ENCODE data around the gene SLC22A2. TPM values are rescaled to one million over a fixed set of nuclear protein-coding genes. Genes with fewer than 3 reads are reported as not detected.
"Not testable (repeated sequence)": the region's sequence is repeated elsewhere in the genome, so short reads cannot be mapped to it uniquely, and the experiment has no call there.

Gene SLC22A2
- polyA plus RNA-seq (2012; ENCODE audit: missing spikeins), result not detected

DNA sequence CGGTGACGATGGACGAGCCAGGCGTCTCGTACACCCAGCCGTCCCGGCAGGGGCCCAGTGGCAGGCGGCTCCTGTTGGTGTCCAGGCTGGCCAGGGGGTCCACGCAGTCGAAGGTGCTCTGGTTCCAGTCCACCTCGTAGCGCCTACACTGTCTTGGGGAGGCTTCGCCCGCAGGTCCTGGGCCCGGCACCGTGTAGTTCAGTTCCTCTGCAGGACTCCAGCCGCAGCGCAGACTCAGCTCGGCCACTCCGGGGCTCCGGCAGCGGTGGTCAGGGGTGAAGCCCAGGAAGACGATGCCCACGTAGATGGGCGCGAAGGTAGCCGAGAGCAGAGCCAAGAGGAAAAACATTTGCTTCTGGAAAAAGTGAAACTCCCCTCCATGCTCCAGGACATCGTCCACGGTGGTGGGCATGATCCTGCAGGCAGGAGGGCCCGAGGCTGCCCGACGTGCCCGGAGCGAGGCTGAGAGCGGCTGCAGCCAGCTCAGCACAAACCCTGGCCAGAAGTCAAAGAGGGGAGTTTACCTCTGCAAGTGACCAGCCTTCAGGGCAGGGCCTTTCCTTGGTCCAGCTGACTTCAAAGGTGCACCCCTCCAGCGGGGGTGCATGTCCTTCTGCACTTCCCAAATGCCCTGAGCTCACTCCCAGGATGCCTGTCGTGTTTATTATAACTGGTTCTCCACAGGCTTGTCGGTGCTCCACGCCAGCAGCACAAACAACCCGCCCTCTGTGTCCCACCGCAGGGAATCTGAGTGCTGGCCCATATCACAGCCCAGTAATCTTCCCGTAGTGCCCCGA lies at the start of gene SLC22A2:
TSS of gene SLC22A2 (minus strand) at position 476 of the 797 bp plus-strand sequence. CDS start at position 412, 64 bp downstream.
- DNase-seq (ENCODE audit: insufficient read length), result no peak
- TF ChIP-seq POLR2AphosphoS5 (IDR thresholded peaks at IDR 0.05; ENCODE audit: low read depth, low read length) (no peak), TAF1 (IDR thresholded peaks at IDR 0.05; ENCODE audit: borderline replicate concordance, low read depth, low read length) (no peak), POLR2A (IDR thresholded peaks at IDR 0.05; ENCODE audit: low read depth, low read length) (no peak)
- no peak for FAIRE-seq

DNA sequence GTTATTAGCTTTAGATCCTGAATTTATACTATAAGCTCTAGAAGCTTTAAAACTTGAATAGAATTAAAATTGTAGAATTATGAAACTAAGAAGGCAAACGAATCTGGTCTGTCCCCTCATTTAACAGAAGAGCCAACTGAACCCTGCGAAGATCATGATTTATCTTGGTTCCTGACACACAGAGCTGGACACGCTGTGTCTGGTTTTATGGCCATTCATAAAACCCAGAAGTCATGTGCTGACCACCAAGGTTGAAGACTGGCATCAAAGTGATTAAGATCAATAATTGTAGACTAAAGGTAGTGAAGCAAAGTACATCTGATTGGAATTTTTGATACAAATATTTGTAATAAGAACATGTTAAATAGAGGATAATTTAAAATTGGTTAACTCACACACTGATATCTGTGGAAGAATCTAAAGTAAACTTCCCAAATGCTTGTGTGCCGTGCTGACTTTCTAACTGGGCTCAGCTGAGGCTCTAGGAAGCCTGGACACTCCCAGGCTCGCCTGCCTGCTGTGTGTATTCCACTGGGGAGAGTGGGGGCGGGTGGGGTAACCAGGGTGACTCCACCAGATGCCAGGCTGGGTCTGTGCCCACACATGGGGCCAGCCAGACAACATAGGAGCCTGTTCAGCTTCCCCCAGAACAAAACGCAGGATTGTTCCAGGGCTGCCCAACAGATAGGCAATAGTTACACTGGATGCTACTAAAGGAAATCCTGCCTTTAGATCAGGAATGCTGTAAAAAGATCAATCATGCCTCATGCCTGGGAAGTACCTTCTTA lies 47.5 kb upstream of the SLC22A2 start:
- TF ChIP-seq TAF1 (IDR thresholded peaks at IDR 0.05; ENCODE audit: borderline replicate concordance, low read depth, low read length) (no peak), POLR2AphosphoS5 (IDR thresholded peaks at IDR 0.05; ENCODE audit: low read depth, low read length) (no peak), POLR2A (IDR thresholded peaks at IDR 0.05; ENCODE audit: low read depth, low read length) (no peak)
- FAIRE-seq (no peak), DNase-seq (ENCODE audit: insufficient read length) (no peak)

GRCh38 chr6:160303806-160304205 lies 45.2 kb upstream of the SLC22A2 start:
- TF ChIP-seq TAF1 (IDR thresholded peaks at IDR 0.05; ENCODE audit: borderline replicate concordance, low read depth, low read length) (no peak), POLR2A (IDR thresholded peaks at IDR 0.05; ENCODE audit: low read depth, low read length) (no peak)

DNA sequence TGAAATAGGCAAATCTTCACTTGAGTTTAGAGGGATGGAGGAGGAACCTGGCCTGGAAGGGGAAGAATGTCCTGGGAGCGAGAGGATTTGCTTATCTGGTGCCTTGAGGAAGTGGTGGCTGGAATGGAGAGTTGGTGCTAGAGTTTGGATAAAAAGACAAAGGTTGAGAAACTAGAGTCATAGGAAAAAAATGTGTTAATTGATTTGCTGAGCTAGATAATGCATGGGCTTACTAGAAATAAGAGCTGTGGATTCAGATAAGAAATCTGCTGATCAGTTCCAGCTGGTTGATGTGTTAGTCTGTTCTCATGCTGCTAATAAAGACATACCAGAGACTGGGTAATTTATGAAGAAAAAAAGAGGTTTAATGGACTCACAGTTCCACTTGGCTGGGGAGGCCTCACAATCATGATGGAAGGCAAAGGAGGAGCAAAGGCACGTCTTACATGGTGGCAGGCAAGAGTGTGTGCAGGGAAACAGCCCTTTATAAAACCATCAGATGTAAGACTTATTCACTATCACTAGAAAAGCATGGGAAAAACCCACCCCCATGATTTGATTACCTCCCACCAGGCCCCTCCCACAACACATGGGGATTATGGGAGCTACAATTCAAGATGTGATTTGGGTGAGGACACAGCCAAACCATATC lies 43.9 kb upstream of the SLC22A2 start:
- not testable (repeated sequence) for FAIRE-seq; DNase-seq (ENCODE audit: insufficient read length)

More at GRCh38 chr6:160303806-160304205, 45.2 kb upstream of the SLC22A2 start:
- FAIRE-seq (no peak), DNase-seq (ENCODE audit: insufficient read length) (no peak)

DNA sequence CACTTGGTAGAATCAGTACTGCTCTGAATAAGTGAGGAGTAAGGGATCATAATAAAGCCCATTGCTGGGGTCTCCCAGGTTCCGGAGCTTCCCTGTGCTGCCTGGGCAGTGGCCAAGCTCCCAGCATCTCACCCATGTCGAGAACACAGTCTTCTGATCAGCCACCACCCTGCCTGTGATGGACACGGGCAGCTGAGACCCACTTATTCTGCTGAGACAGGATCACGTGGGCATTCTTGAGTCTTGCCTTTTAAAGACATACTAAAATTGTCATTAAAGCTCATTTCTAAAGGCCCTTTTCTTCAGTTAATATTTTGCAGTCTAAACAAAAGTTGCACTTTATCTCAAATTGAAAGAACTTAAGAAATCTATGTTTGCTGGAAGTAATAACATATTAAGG lies 42.7 kb upstream of the SLC22A2 start:
- TF ChIP-seq TAF1 (IDR thresholded peaks at IDR 0.05; ENCODE audit: borderline replicate concordance, low read depth, low read length), result no peak
- no peak for TF ChIP-seq POLR2AphosphoS5 (IDR thresholded peaks at IDR 0.05; ENCODE audit: low read depth, low read length)
- no peak for TF ChIP-seq POLR2A (IDR thresholded peaks at IDR 0.05; ENCODE audit: low read depth, low read length)
- no peak for FAIRE-seq
- DNase-seq (ENCODE audit: insufficient read length), result no peak

GRCh38 chr6:160300076-160300695 lies 41.6 kb upstream of the SLC22A2 start:
- no peak for DNase-seq (ENCODE audit: insufficient read length)
- TF ChIP-seq TAF1 (IDR thresholded peaks at IDR 0.05; ENCODE audit: borderline replicate concordance, low read depth, low read length), result no peak
- no peak for FAIRE-seq

DNA sequence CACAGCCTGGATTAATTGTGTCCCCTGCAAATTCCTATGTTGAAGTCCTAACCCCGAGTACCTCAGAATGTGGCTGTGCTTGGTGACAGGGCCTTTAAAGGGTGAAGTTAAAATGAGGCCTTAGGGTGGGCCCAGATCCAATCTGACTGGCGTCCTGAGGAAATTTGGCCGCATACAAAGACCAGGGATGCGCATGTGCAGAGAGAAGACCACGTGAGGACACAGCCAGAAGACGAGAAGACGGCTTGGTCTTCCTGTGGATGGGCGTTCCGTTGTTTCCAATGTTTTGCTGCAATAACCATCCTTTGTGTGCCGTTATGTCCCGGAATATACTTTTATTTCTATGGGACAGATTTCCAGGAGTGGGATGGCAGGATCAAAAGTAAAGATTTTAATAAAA lies 40.9 kb upstream of the SLC22A2 start:
- FAIRE-seq (no peak), DNase-seq (ENCODE audit: insufficient read length) (no peak)
- TF ChIP-seq POLR2A (IDR thresholded peaks at IDR 0.05; ENCODE audit: low read depth, low read length), result no peak
- no peak for TF ChIP-seq POLR2AphosphoS5 (IDR thresholded peaks at IDR 0.05; ENCODE audit: low read depth, low read length)
- no peak for TF ChIP-seq TAF1 (IDR thresholded peaks at IDR 0.05; ENCODE audit: borderline replicate concordance, low read depth, low read length)

GRCh38 chr6:160298121-160298520 lies 39.5 kb upstream of the SLC22A2 start:
- DNase-seq (ENCODE audit: insufficient read length) (no peak), FAIRE-seq (no peak)
- no peak for TF ChIP-seq POLR2AphosphoS5 (IDR thresholded peaks at IDR 0.05; ENCODE audit: low read depth, low read length)
- no peak for TF ChIP-seq POLR2A (IDR thresholded peaks at IDR 0.05; ENCODE audit: low read depth, low read length)
- no peak for TF ChIP-seq TAF1 (IDR thresholded peaks at IDR 0.05; ENCODE audit: borderline replicate concordance, low read depth, low read length)

DNA sequence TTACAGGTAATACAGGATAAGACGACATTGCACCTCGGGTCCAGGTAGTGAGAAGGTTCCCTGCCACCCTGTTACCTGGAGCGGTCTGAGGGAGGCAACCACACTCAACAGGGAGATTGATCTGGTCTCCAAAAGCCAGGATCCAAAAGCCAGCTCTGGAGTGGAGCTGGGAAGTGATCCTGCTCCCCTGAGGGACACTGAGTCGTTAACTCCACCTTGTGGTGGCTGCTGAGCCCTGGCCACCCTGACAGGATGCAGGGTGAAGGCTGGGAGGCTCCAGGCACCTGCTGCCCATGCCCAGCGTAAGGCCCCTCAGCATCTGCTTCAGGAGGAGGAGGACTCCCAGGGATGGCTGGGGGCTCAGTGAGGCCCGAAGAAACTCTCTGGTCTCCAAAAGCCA lies 38.7 kb upstream of the SLC22A2 start:
- DNase-seq (ENCODE audit: insufficient read length) (no peak), FAIRE-seq (no peak)
- no peak for TF ChIP-seq POLR2A (IDR thresholded peaks at IDR 0.05; ENCODE audit: low read depth, low read length)
- no peak for TF ChIP-seq TAF1 (IDR thresholded peaks at IDR 0.05; ENCODE audit: borderline replicate concordance, low read depth, low read length)
- TF ChIP-seq POLR2AphosphoS5 (IDR thresholded peaks at IDR 0.05; ENCODE audit: low read depth, low read length), result no peak

DNA sequence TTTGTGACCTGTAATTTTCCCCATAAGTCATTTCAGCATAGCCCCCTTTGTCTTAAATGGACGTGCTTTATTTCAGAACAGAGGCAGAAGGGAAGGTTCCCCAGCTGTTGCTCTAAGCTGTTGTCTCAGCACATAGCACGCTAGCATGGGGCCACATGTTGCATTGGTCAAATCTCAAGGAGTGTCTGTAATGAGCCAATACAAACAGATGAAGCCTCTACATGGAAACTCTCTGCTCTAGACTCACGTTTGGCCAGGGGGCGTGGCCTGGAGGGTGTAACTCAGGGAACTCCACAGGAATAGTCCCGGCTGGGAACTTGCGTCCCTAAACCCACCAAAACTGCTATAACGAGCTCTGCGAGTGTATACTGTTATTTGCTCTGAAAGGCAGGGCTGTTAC lies 35.2 kb upstream of the SLC22A2 start:
- FAIRE-seq (no peak), DNase-seq (ENCODE audit: insufficient read length) (no peak)
- no peak for TF ChIP-seq POLR2AphosphoS5 (IDR thresholded peaks at IDR 0.05; ENCODE audit: low read depth, low read length)
- no peak for TF ChIP-seq TAF1 (IDR thresholded peaks at IDR 0.05; ENCODE audit: borderline replicate concordance, low read depth, low read length)
- no peak for TF ChIP-seq POLR2A (IDR thresholded peaks at IDR 0.05; ENCODE audit: low read depth, low read length)

- DNase-seq (ENCODE audit: insufficient read length) (no peak), FAIRE-seq (no peak)
- no peak for TF ChIP-seq POLR2AphosphoS5 (IDR thresholded peaks at IDR 0.05; ENCODE audit: low read depth, low read length)
- no peak for TF ChIP-seq TAF1 (IDR thresholded peaks at IDR 0.05; ENCODE audit: borderline replicate concordance, low read depth, low read length)
- TF ChIP-seq POLR2A (IDR thresholded peaks at IDR 0.05; ENCODE audit: low read depth, low read length), result no peak
Observed at GRCh38 chr6:160285541-160286105, 27.0 kb upstream of the SLC22A2 start.

Measured in GM12892 (cell line).